ENCODE measurements around the gene EARS2.

DNA sequence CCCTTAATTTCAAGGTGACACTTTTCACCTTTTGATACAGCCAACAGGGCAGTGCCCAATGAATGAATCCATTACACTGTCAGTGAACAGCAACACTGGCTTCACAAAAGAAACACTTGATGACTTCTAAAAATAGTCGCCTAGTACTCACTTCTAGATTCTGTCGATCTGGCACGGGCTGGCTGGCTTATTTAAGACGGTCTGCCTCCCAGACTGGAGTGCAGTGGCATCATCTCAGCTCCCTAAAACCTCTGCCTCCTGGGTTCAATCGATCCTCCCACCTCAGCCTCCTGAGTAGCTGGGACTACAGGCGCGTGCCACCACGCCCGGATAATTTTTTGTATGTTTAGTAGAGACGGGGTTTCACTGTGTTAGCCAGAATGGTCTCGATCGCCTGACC is 37.0 kb upstream of the EARS2 start:
- TF ChIP-seq, protein P1, sequence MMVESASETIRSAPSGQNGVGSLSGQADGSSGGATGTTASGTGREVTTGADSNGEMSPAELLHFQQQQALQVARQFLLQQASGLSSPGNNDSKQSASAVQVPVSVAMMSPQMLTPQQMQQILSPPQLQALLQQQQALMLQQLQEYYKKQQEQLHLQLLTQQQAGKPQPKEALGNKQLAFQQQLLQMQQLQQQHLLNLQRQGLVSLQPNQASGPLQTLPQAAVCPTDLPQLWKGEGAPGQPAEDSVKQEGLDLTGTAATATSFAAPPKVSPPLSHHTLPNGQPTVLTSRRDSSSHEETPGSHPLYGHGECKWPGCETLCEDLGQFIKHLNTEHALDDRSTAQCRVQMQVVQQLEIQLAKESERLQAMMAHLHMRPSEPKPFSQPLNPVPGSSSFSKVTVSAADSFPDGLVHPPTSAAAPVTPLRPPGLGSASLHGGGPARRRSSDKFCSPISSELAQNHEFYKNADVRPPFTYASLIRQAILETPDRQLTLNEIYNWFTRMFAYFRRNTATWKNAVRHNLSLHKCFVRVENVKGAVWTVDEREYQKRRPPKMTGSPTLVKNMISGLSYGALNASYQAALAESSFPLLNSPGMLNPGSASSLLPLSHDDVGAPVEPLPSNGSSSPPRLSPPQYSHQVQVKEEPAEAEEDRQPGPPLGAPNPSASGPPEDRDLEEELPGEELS (CRISPR knock-in tag; IDR thresholded peaks at IDR 0.05) = no peak
- no peak for TF ChIP-seq CTCF (IDR thresholded peaks at IDR 0.05)
- no peak for TF ChIP-seq ZNF671 (CRISPR knock-in tag; IDR thresholded peaks at IDR 0.05)
- TF ChIP-seq, protein P2, sequence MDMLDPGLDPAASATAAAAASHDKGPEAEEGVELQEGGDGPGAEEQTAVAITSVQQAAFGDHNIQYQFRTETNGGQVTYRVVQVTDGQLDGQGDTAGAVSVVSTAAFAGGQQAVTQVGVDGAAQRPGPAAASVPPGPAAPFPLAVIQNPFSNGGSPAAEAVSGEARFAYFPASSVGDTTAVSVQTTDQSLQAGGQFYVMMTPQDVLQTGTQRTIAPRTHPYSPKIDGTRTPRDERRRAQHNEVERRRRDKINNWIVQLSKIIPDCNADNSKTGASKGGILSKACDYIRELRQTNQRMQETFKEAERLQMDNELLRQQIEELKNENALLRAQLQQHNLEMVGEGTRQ (CRISPR knock-in tag; IDR thresholded peaks at IDR 0.05) = no peak
- TF ChIP-seq CREB1 (CRISPR knock-in tag; IDR thresholded peaks at IDR 0.05) = no peak
- TF ChIP-seq, protein P3, sequence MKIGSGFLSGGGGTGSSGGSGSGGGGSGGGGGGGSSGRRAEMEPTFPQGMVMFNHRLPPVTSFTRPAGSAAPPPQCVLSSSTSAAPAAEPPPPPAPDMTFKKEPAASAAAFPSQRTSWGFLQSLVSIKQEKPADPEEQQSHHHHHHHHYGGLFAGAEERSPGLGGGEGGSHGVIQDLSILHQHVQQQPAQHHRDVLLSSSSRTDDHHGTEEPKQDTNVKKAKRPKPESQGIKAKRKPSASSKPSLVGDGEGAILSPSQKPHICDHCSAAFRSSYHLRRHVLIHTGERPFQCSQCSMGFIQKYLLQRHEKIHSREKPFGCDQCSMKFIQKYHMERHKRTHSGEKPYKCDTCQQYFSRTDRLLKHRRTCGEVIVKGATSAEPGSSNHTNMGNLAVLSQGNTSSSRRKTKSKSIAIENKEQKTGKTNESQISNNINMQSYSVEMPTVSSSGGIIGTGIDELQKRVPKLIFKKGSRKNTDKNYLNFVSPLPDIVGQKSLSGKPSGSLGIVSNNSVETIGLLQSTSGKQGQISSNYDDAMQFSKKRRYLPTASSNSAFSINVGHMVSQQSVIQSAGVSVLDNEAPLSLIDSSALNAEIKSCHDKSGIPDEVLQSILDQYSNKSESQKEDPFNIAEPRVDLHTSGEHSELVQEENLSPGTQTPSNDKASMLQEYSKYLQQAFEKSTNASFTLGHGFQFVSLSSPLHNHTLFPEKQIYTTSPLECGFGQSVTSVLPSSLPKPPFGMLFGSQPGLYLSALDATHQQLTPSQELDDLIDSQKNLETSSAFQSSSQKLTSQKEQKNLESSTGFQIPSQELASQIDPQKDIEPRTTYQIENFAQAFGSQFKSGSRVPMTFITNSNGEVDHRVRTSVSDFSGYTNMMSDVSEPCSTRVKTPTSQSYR (CRISPR knock-in tag; IDR thresholded peaks at IDR 0.05) = no peak
- no peak for TF ChIP-seq ZNF232 (CRISPR knock-in tag; IDR thresholded peaks at IDR 0.05)
- TF ChIP-seq MXD4 (CRISPR knock-in tag; IDR thresholded peaks at IDR 0.05; ENCODE audit: borderline replicate concordance) = no peak
- TF ChIP-seq ELF4 (CRISPR knock-in tag; IDR thresholded peaks at IDR 0.05; ENCODE audit: low read depth) = no peak

All from WTC11 (cell line).